ENCODE measurements around the gene PSMD13.

- TF ChIP-seq POLR2A (IDR thresholded peaks at IDR 0.05; ENCODE audit: borderline replicate concordance, extremely low read depth, insufficient read depth, insufficient read length): no peak
- TF ChIP-seq, protein P1, sequence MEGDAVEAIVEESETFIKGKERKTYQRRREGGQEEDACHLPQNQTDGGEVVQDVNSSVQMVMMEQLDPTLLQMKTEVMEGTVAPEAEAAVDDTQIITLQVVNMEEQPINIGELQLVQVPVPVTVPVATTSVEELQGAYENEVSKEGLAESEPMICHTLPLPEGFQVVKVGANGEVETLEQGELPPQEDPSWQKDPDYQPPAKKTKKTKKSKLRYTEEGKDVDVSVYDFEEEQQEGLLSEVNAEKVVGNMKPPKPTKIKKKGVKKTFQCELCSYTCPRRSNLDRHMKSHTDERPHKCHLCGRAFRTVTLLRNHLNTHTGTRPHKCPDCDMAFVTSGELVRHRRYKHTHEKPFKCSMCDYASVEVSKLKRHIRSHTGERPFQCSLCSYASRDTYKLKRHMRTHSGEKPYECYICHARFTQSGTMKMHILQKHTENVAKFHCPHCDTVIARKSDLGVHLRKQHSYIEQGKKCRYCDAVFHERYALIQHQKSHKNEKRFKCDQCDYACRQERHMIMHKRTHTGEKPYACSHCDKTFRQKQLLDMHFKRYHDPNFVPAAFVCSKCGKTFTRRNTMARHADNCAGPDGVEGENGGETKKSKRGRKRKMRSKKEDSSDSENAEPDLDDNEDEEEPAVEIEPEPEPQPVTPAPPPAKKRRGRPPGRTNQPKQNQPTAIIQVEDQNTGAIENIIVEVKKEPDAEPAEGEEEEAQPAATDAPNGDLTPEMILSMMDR (IDR thresholded peaks at IDR 0.05 in 2 of 3, conservative IDR thresholded peaks at IDR 0.05 in 1 of 3; ENCODE audit: borderline replicate concordance in 1 of 3, insufficient read depth in 1 of 3, low read depth in 2 of 3, low read length in 2 of 3): no peak
- TF ChIP-seq ZNF274 (IDR thresholded peaks at IDR 0.05; ENCODE audit: low read depth, low read length): no peak
- no peak for TF ChIP-seq SIN3A (IDR thresholded peaks at IDR 0.05; ENCODE audit: low read depth)
- no peak for TF ChIP-seq RAD21 (IDR thresholded peaks at IDR 0.05; ENCODE audit: low read depth)
- no peak for TF ChIP-seq SP1 (IDR thresholded peaks at IDR 0.05; ENCODE audit: low read depth)
- no peak for TF ChIP-seq POLR2AphosphoS5 (IDR thresholded peaks at IDR 0.05; ENCODE audit: low read depth, low read length)
- TF ChIP-seq ATF3 (IDR thresholded peaks at IDR 0.05): no peak
- TF ChIP-seq EZH2 (IDR thresholded peaks at IDR 0.05): no peak
- TF ChIP-seq CEBPB (IDR thresholded peaks at IDR 0.05; ENCODE audit: low read depth): no peak
- no peak for TF ChIP-seq JUND (IDR thresholded peaks at IDR 0.05)
- no peak for TF ChIP-seq EGR1 (IDR thresholded peaks at IDR 0.05; ENCODE audit: low read depth)
Observed at GRCh38 chr11:261624-262023, 24.8 kb downstream of the PSMD13 start.

All from HCT116 (cell line).